ENCODE results near the gene INPP5F.

DNA sequence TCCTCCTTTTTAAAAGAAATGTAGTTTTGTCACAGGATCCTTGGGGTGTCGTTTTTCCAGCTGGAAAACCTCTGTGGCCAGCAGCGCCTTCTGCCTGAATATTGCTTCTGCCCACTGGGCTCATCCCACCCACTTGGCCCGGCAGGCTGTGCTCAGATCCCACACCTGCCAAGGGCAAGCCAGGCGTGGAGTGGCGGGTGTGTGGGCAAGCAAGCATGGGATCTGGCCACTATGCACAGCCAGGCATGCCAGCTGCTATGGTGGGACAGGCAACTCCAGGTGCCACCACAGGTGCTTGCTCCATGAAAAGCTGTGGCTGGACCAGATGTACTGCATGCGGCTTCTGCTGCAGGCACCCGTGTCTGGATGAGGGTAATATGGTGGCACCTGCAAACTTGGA is 31.2 kb upstream of the INPP5F start:
- TF ChIP-seq, protein P1, sequence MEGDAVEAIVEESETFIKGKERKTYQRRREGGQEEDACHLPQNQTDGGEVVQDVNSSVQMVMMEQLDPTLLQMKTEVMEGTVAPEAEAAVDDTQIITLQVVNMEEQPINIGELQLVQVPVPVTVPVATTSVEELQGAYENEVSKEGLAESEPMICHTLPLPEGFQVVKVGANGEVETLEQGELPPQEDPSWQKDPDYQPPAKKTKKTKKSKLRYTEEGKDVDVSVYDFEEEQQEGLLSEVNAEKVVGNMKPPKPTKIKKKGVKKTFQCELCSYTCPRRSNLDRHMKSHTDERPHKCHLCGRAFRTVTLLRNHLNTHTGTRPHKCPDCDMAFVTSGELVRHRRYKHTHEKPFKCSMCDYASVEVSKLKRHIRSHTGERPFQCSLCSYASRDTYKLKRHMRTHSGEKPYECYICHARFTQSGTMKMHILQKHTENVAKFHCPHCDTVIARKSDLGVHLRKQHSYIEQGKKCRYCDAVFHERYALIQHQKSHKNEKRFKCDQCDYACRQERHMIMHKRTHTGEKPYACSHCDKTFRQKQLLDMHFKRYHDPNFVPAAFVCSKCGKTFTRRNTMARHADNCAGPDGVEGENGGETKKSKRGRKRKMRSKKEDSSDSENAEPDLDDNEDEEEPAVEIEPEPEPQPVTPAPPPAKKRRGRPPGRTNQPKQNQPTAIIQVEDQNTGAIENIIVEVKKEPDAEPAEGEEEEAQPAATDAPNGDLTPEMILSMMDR (IDR thresholded peaks at IDR 0.05): no peak
- no peak for TF ChIP-seq POLR2A (IDR thresholded peaks at IDR 0.05)

Data from gastroesophageal sphincter (tissue), 3 donors.